Dedifferentiated amniotic fluid mesenchymal stem cell (primary cell): ENCODE data around the gene HHIP.

Source experiments
- DNase-seq: peaks from one replicate; pipeline ENCODE4 v3.0.0-alpha.2; 2016; ENCODE audit errors: extremely low spot score

HHIP gene

GRCh38 chr4:144655491-144655890 lies 9.5 kb downstream of the HHIP start:
- no peak for DNase-seq

- DNase-seq = no peak
Observed at GRCh38 chr4:144656850-144657249, 10.9 kb downstream of the HHIP start.

GRCh38 chr4:144658015-144658567 lies 12.1 kb downstream of the HHIP start:
- no peak for DNase-seq

GRCh38 chr4:144658903-144659302 lies 12.9 kb downstream of the HHIP start:
- DNase-seq = no peak

- no peak for DNase-seq
Observed at GRCh38 chr4:144659447-144659846, 13.5 kb downstream of the HHIP start.

- DNase-seq = no peak
Observed at GRCh38 chr4:144663834-144664475, 18.0 kb downstream of the HHIP start.

- DNase-seq = no peak
Observed at GRCh38 chr4:144666539-144667175, 20.7 kb downstream of the HHIP start.

- DNase-seq = no peak
Observed at GRCh38 chr4:144667500-144667899, 21.5 kb downstream of the HHIP start.

GRCh38 chr4:144670776-144671175 lies 24.8 kb downstream of the HHIP start:
- DNase-seq = no peak

GRCh38 chr4:144674711-144675110 lies 28.8 kb downstream of the HHIP start:
- DNase-seq = no peak

GRCh38 chr4:144681806-144682205 lies 35.9 kb downstream of the HHIP start:
- DNase-seq = no peak

- DNase-seq = no peak
Observed at GRCh38 chr4:144683516-144683915, 37.6 kb downstream of the HHIP start.

GRCh38 chr4:144685911-144686310 lies 40.0 kb downstream of the HHIP start:
- DNase-seq = no peak

GRCh38 chr4:144686921-144687320 lies 41.0 kb downstream of the HHIP start:
- DNase-seq = no peak

- DNase-seq = no peak
Observed at GRCh38 chr4:144687466-144687865, 41.5 kb downstream of the HHIP start.

GRCh38 chr4:144688035-144688569 lies 42.1 kb downstream of the HHIP start:
- no peak for DNase-seq

- DNase-seq = no peak
Observed at GRCh38 chr4:144689125-144689524, 43.2 kb downstream of the HHIP start.

- DNase-seq = no peak
Observed at GRCh38 chr4:144695721-144696120, 49.8 kb downstream of the HHIP start.

GRCh38 chr4:144696376-144696775 lies 50.4 kb downstream of the HHIP start:
- no peak for DNase-seq

- DNase-seq = no peak
Observed at GRCh38 chr4:144699565-144699964, 53.6 kb downstream of the HHIP start.

- DNase-seq = no peak
Observed at GRCh38 chr4:144701683-144702233, 55.8 kb downstream of the HHIP start.

GRCh38 chr4:144703494-144703893 lies 57.5 kb downstream of the HHIP start:
- no peak for DNase-seq
